Endothelial cell of umbilical vein (primary cell): ENCODE measurements around the gene CACNA2D3. TPM values are rescaled to one million over a fixed set of nuclear protein-coding genes. Genes with fewer than 3 reads are reported as not detected.

ENCODE experiments used
- BruUV-seq: library from RNA; stranded (reverse); fragments of 400-500 nt; replicated peaks from 2 replicates; lab custom pipeline; 2021; lab: Mats Ljungman, UMichigan
- CTCF ChIA-PET: fragments of 300-600, 350-600 bp; sonication (Branson Sonifier 250); formaldehyde crosslinking; loops from one replicate; lab custom pipeline; 2021; ENCODE audit warnings: antibody characterized with exemption, inconsistent platforms; lab: Charles Lee
- POLR2A ChIA-PET: fragments of 300-600, 350-600 bp; sonication (Branson Sonifier 250); formaldehyde crosslinking; loops from one replicate; lab custom pipeline; 2021; ENCODE audit warnings: antibody characterized with exemption, inconsistent platforms; lab: Charles Lee
- DNase-seq: peaks from one replicate; pipeline ENCODE4 v3.0.0-alpha.2; 2011; ENCODE audit warnings: low read depth, low spot score
- FAIRE-seq: peaks from 2 replicates; lab custom pipeline; 2011; peaks lifted over from hg19 to GRCh38; lab: Jason Lieb, UNC
- H2AFZ ChIP-seq: 2 replicates; pipeline ENCODE4 v1.6.0; 2012; ENCODE audit warnings: low read depth, low read length, control low read depth, inconsistent platforms
- H3K27ac ChIP-seq: 2 replicates; pipeline ENCODE4 v1.5.1; 2011; ENCODE audit warnings: low read depth, mild to moderate bottlenecking, control low read depth, low read length, moderate library complexity; ENCODE audit not compliant: insufficient read depth
- H3K27me3 ChIP-seq, 2 experiments: 2 replicates each; pipeline versions ENCODE4 v1.6.0 to v1.6.1; 2011; ENCODE audit warnings: low read length in 2 of 2, mixed read lengths in 1 of 2; ENCODE audit not compliant: control insufficient read depth in 2 of 2, insufficient read depth in 2 of 2
- H3K36me3 ChIP-seq, 2 experiments: 2 replicates in 1 of 2; 3 replicates in 1 of 2; pipeline ENCODE4 v1.5.1; 2011; ENCODE audit warnings: low read length in 2 of 2, mild to moderate bottlenecking in 1 of 2, moderate library complexity in 1 of 2; ENCODE audit not compliant: control insufficient read depth in 2 of 2, insufficient read depth in 2 of 2; ENCODE audit errors: extremely low read depth in 1 of 2
- H3K4me1 ChIP-seq: 3 replicates; pipeline ENCODE4 v1.5.1; 2011; ENCODE audit warnings: mild to moderate bottlenecking, low read length; ENCODE audit not compliant: control insufficient read depth, insufficient read depth; ENCODE audit errors: extremely low read depth
- H3K4me2 ChIP-seq: 2 replicates; pipeline ENCODE4 v1.6.1; 2011; ENCODE audit warnings: low read length, control low read depth, mixed read lengths; ENCODE audit not compliant: insufficient read depth
- H3K4me3 ChIP-seq, 3 experiments: fragments of 200-600 bp in 1 of 3; sonication (generic), shearing (Covaris generic) in 1 of 3; replicated peaks in 1 of 3; 2 replicates each; pipeline ENCODE4 v1.5.1; 2011 to 2016; ENCODE audit warnings: control low read depth in 3 of 3, low read length in 3 of 3, mild to moderate bottlenecking in 2 of 3, inconsistent platforms in 1 of 3, low read depth in 1 of 3, moderate library complexity in 1 of 3; ENCODE audit not compliant: insufficient read depth in 1 of 3
- H3K79me2 ChIP-seq: 2 replicates; pipeline ENCODE4 v1.6.0; 2012; ENCODE audit warnings: low read length, inconsistent platforms; ENCODE audit not compliant: control insufficient read depth, insufficient read depth
- H3K9ac ChIP-seq: replicated peaks from 2 replicates; pipeline ENCODE3; 2011; ENCODE audit warnings: low read length, control low read depth; ENCODE audit not compliant: insufficient read depth; ENCODE audit errors: extremely low read depth
- H3K9me1 ChIP-seq: replicated peaks from 3 replicates; pipeline ENCODE4 v1.6.0; 2011; ENCODE audit warnings: mild to moderate bottlenecking, low read length; ENCODE audit not compliant: control insufficient read depth, insufficient read depth; ENCODE audit errors: extremely low read depth
- H3K9me3 ChIP-seq: replicated peaks from 2 replicates; pipeline ENCODE4 v1.5.1; 2012; ENCODE audit warnings: low read length, inconsistent platforms; ENCODE audit not compliant: control insufficient read depth, insufficient read depth
- H4K20me1 ChIP-seq: replicated peaks from 2 replicates; pipeline ENCODE3; 2011; ENCODE audit warnings: mild to moderate bottlenecking, low read length; ENCODE audit not compliant: control insufficient read depth, insufficient read depth; ENCODE audit errors: extremely low read depth
- EZH2 ChIP-seq: IDR thresholded peaks from 2 replicates; pipeline ENCODE4 v1.6.1; 2012; ENCODE audit warnings: borderline replicate concordance, low read depth, mild to moderate bottlenecking, moderate library complexity, low read length, inconsistent platforms; ENCODE audit not compliant: severe bottlenecking
- FOS ChIP-seq: IDR thresholded peaks from 2 replicates; pipeline ENCODE4 v1.6.1; 2011; ENCODE audit warnings: mild to moderate bottlenecking, low read length, moderate library complexity, borderline replicate concordance; ENCODE audit not compliant: insufficient read depth
- GATA2 ChIP-seq: IDR thresholded peaks from 2 replicates; pipeline ENCODE4 v1.7.0; 2011; ENCODE audit warnings: low read depth, mild to moderate bottlenecking, moderate library complexity, mixed read lengths, low read length; ENCODE audit not compliant: insufficient read length, insufficient read depth
- JUN ChIP-seq: IDR thresholded peaks from 2 replicates; pipeline ENCODE4 v1.6.1; 2011; ENCODE audit warnings: borderline replicate concordance, low read depth; ENCODE audit not compliant: insufficient read length, insufficient read depth
- MYC ChIP-seq: IDR thresholded peaks from one replicate; pipeline ENCODE4 v1.6.1; 2011; ENCODE audit warnings: mild to moderate bottlenecking, low read depth, low read length
- POLR2A ChIP-seq: IDR thresholded peaks from 2 replicates; pipeline ENCODE4 v1.6.1; 2012; ENCODE audit warnings: low read depth, mild to moderate bottlenecking, control low read depth, low read length
- POLR2AphosphoS5 ChIP-seq: IDR thresholded peaks from 2 replicates; pipeline ENCODE4 v1.6.1; 2012; ENCODE audit warnings: low read depth, mild to moderate bottlenecking, control low read depth, low read length, moderate library complexity; ENCODE audit not compliant: insufficient read depth
- dilution Hi-C: fragments of 300-500 bp; cut with MboI; formaldehyde crosslinking; loops from one replicate; pipeline ENCODE4 v1.15.0; 2019; ENCODE audit warnings: low sequenced_read_pairs; ENCODE audit not compliant: extremely low pct_ligation_motif_present
- intact Hi-C: fragments of 100-400 bp; cut with micrococcal nuclease; formaldehyde crosslinking; loops from one replicate; pipeline ENCODE4 v1.10.0; 2022
- polyA plus RNA-seq, 4 experiments: library from polyadenylated mRNA; depleted of rRNA in 3 of 4; stranded (reverse) in 3 of 4; unstranded in 1 of 4; fragments of >200 nt; gene quantifications; 2 replicates each; pipeline versions ENCODE4 v1.2.1 to v1.2.3, GENCODE V29; 2011 to 2012; ENCODE audit warnings: missing spikeins in 1 of 4
- total RNA-seq: library from RNA; stranded (reverse); gene quantifications from 2 replicates; pipeline ENCODE4 v1.2.3, GENCODE V29; 2021
- TF ChIP-seq, protein P1 (sequence below), 2 donors: IDR thresholded peaks; 1 replicate in 1 of 2; 2 replicates in 1 of 2; pipeline ENCODE4 v1.5.1; 2011; ENCODE audit warnings: low read length in 2 of 2, mild to moderate bottlenecking in 2 of 2, moderate library complexity in 2 of 2, control low read depth in 1 of 2, inconsistent platforms in 1 of 2, low read depth in 1 of 2; ENCODE audit not compliant: insufficient read depth in 1 of 2; ENCODE audit errors: extremely low read depth in 1 of 2
- TF ChIP-seq, protein P2 (sequence below): IDR thresholded peaks from 2 replicates; pipeline ENCODE4 v1.6.1; 2011; ENCODE audit not compliant: insufficient read depth, insufficient read length

CACNA2D3 gene
- total and polyA plus RNA-seq, 2 donors (not counting 3 experiments of a cell fraction or from before 2014, with no cell fraction given), result not detected

DNA sequence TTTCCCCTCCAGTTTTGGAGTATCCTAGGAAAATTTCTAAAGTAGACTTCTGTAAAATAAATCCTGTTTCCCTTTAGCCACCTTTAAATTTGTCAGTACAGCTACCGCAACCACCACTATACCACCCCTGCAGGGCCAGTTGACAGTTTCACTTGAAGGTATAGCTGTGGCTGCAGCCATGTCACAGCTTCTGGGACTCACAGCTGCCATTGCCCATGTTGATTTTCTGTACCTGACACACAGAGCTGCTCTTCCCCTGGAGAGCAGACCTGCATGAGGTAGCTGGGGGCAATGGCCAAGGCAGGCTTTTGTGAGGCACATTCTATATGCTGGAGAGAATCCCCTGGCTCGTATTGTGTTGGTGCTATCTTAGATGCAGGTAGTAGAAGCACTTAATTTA, 460.1 kb downstream of the CACNA2D3 start:
- ChIA-PET POLR2A (no interaction called here), CTCF (no interaction called here)
- Histone ChIP-seq H3K4me2 (no peak overlapping the region), H3K9ac (no peak overlapping the region), H3K4me1 (no peaks in the 10 kb centered on the region), H2AFZ (no peak overlapping the region), H3K27ac (no peak overlapping the region), H4K20me1 (no peaks in the 10 kb centered on the region), H3K79me2 (no peaks in the 10 kb centered on the region), H3K9me3 (peaks cover 4% of the 10 kb centered on the region), H3K9me1 (no peaks in the 10 kb centered on the region), H3K4me3 (no peak overlapping the region), H3K27me3 (no peaks in the 10 kb centered on the region), H3K36me3 (no peaks in the 10 kb centered on the region)
- FAIRE-seq (no peak), DNase-seq (no peak)
- TF ChIP-seq POLR2A, result no peak
- no peak for TF ChIP-seq EZH2
- TF ChIP-seq, protein P1, sequence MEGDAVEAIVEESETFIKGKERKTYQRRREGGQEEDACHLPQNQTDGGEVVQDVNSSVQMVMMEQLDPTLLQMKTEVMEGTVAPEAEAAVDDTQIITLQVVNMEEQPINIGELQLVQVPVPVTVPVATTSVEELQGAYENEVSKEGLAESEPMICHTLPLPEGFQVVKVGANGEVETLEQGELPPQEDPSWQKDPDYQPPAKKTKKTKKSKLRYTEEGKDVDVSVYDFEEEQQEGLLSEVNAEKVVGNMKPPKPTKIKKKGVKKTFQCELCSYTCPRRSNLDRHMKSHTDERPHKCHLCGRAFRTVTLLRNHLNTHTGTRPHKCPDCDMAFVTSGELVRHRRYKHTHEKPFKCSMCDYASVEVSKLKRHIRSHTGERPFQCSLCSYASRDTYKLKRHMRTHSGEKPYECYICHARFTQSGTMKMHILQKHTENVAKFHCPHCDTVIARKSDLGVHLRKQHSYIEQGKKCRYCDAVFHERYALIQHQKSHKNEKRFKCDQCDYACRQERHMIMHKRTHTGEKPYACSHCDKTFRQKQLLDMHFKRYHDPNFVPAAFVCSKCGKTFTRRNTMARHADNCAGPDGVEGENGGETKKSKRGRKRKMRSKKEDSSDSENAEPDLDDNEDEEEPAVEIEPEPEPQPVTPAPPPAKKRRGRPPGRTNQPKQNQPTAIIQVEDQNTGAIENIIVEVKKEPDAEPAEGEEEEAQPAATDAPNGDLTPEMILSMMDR (IDR thresholded peaks at IDR 0.05; ENCODE audit: extremely low read depth in 1 of 2, insufficient read depth in 1 of 2, low read depth in 1 of 2, low read length in 2 of 2), result no peak
- no peak for TF ChIP-seq MYC
- no peak for TF ChIP-seq JUN
- no peak for TF ChIP-seq POLR2AphosphoS5
- no peak for TF ChIP-seq FOS
- TF ChIP-seq GATA2, result no peak
- TF ChIP-seq, protein P2, sequence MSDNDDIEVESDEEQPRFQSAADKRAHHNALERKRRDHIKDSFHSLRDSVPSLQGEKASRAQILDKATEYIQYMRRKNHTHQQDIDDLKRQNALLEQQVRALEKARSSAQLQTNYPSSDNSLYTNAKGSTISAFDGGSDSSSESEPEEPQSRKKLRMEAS, result no peak
- no TSS peak for BruUV-seq
- dilution Hi-C loops (no loop called here), intact Hi-C loops (no loop called here)
